GM18951 (cell line): ENCODE data around the gene SUPT20HL1.
"Not testable (repeated sequence)": the region's sequence is repeated elsewhere in the genome, so short reads cannot be mapped to it uniquely, and the experiment has no call there.

Source experiments
- POLR2A ChIP-seq: IDR thresholded peaks from 4 replicates; pipeline ENCODE4 v1.6.1; 2011; ENCODE audit warnings: mild to moderate bottlenecking; ENCODE audit not compliant: insufficient read length, insufficient read depth; ENCODE audit errors: extremely low read depth
- in situ Hi-C: fragments of 300-500 bp; cut with MboI; formaldehyde crosslinking; loops from one replicate; pipeline ENCODE4 v1.12.0; 2022; ENCODE audit warnings: low sequenced_read_pairs, mixed read lengths, inconsistent platforms; ENCODE audit not compliant: unreplicated experiment

SUPT20HL1 gene

GRCh38 chrX:24360272-24360671 lies at the start of gene SUPT20HL1:
Gene SUPT20HL1 (plus strand): TSS chrX:24360639. CDS start chrX:24362761, 2,122 bp downstream.
- TF ChIP-seq POLR2A: no peak
- in situ Hi-C loops: no loop called here

DNA sequence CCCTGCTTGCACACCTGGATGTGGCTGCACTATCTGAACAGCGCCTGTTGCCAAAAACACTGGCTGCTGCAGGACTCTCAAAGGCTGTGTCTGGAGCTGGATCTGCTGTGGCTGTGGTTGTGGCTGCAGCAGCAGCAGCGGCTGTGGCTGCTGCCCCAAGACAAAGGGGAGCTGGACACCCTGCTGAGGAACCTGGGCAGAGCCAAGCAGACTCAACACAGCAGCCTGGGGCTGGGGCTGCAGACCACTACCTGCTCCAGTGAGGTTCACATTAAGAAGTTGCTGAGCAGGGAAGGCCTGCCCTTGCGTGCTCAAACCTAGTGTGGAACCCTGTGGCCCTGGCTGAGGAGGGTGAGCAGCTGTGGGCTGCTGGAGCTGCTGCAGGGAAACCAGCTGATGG lies 49.5 kb upstream of the SUPT20HL1 start:
- in situ Hi-C loops: not testable (repeated sequence)

GRCh38 chrX:24311507-24312248 lies 48.8 kb upstream of the SUPT20HL1 start:
- in situ Hi-C loops: not testable (repeated sequence)

- in situ Hi-C loops: not testable (repeated sequence)
Observed at GRCh38 chrX:24312249-24312607, 48.2 kb upstream of the SUPT20HL1 start.

DNA sequence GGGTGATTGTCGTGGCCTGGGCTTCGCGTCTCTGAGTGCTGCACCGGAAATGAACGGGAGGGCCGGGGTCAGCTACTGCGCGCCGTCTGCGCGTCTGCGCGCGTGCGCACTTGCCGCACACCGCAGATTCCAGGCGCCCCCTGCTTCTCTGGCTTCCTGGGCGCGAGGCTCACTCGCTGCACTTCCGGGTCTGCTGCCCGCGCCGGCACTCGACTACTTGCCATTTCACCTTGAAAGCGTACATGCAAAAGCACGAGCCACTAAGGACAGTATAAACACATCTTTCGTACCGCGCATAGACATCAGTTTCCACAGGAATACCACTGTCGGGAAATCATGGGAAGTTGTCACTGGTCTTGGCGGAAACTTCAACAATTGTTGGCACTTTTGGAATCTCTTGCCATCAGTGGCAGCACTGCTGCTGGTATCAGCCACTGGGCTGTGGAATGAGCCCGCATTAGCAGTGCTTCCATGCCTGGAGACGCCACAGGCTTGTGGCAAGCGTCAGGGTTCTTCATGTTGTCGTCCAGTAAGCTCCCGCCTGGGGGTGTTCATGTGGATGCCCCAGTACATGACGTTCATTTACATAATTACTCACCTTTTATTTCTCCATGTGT lies 46.3 kb upstream of the SUPT20HL1 start, which contains the start of gene SUPT20HL2:
SUPT20HL2 (minus strand) TSS at position 51 of the 617 bp plus-strand sequence. CDS start 754 bp downstream, outside the sequence.
- in situ Hi-C loops: no loop called here
- TF ChIP-seq POLR2A: no peak

DNA sequence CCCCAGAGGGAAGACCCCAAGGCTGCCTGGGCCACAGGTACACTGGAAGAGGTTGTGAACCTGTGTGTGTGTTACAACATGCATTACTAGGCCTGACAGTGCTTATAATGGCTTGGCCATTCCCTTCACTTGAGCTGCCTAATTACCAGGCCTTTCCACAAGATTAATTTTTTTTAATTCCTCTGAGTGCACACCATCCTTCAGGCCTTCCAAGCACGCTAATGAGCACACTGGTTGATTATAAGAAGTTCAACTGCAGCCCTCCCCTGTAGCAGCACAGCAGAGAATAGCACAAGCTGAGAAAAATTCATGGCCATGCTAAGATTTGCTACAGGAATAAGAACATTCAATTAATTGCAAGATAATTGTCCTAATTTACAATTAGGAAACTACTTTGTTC lies 44.3 kb upstream of the SUPT20HL1 start:
- no peak for TF ChIP-seq POLR2A
- in situ Hi-C loops: no loop called here

DNA sequence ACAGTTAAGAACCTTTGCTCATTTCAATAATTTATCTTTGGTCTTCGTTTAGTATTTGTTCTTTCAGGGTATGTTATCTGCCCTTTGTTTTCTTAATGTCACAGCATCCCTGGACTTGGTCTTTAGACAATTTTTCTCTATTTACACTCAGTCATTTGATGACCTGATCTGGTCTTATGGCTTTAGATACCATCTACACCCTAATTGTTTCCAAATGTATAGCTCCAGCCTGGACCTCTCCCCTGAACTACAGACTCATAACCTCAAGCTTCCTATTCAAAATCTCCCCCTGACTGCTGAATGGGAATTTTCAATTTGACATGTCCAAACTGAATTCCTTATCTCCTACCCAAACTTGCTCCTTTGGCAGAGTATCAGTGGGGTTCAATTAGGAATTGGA lies 42.9 kb upstream of the SUPT20HL1 start:
- no peak for TF ChIP-seq POLR2A
- in situ Hi-C loops: no loop called here

DNA sequence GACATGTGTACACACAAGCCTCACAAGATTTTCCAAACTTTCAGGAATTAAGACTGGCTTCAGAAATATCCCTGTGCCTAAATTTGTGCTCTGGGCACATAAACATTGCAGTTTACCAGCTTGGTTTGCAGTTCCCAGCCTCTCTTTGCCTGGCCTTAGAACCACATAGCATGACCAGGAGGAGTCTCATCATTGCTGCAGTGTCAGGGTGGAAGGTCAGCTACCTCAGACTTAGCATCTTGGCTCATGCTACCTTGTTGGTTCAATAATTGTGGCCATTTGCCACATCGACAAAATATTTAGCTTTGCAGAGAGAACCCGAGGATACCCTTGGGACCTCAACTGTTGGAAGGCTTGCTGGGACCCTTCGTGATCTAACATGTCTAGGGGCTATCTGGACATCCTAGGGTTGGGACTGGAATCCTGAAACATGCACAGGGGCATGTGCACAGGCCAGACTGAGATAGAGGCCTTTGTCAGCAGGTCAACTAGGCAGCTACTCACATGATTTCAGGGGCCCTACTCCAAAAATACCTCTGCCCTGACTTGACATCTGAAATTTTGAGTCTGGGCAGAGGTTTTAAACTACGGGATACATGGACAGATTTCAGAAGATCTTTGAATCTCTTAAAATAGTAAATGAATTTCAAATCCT lies 38.6 kb upstream of the SUPT20HL1 start:
- TF ChIP-seq POLR2A: no peak
- in situ Hi-C loops: no loop called here

DNA sequence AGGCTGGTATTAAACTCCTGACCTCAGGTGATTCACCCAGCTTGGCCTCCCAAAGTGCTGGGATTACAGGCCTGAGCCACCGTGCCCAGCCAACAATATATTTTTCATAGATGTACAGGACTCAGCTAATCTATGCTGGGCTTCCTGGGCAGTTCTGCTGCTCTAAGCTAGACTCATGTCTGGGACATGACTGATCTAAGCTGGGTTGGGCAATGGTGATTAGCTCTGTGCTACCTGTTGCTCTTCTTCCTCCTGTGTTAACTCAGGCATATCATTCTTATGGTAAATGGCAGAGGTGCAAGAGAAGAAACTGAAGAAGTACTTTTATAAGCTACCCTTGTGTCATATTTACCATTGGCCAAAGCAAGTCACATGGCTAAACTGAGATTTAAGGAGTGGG lies 35.2 kb upstream of the SUPT20HL1 start:
- in situ Hi-C loops: no loop called here
- no peak for TF ChIP-seq POLR2A

- no peak for TF ChIP-seq POLR2A
- in situ Hi-C loops: no loop called here
Observed at GRCh38 chrX:24332878-24333277, 27.6 kb upstream of the SUPT20HL1 start.

DNA sequence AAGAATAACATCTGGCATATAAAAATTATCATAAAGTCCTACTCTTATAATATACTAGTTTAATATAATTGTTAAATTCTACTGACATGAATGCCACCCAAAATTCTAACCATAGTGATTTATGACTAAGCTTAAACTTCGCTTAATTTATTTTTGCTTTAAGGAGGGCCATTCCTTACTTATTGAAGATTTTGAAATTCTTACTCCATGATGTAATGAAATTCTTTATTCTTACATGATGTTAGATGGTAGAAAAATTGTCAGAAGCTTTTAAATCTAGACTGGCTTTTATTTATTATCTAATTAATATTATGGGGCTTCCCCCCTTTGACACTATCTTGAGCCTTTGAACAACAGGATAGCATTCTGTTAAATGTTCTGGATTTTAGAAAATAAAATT lies 27.1 kb upstream of the SUPT20HL1 start:
- in situ Hi-C loops: no loop called here

DNA sequence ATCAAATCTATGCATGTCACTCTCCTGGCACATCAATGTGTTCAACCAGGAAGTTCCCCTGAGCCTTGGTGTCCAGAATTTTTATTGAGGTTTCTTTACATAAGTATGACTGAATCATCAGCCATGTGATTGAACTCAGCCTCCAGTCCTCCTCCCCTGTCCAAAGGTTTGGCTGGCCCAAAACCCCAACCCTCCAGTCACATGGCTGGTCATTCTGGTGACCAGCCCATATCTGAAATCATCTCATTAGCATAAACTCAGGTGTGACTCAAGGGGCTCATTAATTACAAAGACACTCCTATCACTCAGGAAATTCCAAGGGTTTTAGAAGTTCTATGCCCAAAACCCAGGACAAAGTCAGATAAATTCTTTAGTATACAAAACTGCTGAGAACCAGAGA lies 26.0 kb upstream of the SUPT20HL1 start:
- in situ Hi-C loops: no loop called here
- TF ChIP-seq POLR2A: no peak

More for the DNA sequence above, 27.1 kb upstream of the SUPT20HL1 start:
- TF ChIP-seq POLR2A: no peak

GRCh38 chrX:24335871-24336270 lies 24.6 kb upstream of the SUPT20HL1 start:
- TF ChIP-seq POLR2A: no peak
- in situ Hi-C loops: no loop called here

- TF ChIP-seq POLR2A: no peak
- in situ Hi-C loops: no loop called here
Observed at GRCh38 chrX:24339911-24340310, 20.5 kb upstream of the SUPT20HL1 start.
